HG03460 (cell line): Measurements from ENCODE around the gene GALT.

Source experiments
- ATAC-seq: cut with Tn5 transposase; IDR thresholded peaks from one replicate; pipeline ENCODE4 v1.9.1; 2021; ENCODE audit not compliant: unreplicated experiment

Gene GALT

DNA sequence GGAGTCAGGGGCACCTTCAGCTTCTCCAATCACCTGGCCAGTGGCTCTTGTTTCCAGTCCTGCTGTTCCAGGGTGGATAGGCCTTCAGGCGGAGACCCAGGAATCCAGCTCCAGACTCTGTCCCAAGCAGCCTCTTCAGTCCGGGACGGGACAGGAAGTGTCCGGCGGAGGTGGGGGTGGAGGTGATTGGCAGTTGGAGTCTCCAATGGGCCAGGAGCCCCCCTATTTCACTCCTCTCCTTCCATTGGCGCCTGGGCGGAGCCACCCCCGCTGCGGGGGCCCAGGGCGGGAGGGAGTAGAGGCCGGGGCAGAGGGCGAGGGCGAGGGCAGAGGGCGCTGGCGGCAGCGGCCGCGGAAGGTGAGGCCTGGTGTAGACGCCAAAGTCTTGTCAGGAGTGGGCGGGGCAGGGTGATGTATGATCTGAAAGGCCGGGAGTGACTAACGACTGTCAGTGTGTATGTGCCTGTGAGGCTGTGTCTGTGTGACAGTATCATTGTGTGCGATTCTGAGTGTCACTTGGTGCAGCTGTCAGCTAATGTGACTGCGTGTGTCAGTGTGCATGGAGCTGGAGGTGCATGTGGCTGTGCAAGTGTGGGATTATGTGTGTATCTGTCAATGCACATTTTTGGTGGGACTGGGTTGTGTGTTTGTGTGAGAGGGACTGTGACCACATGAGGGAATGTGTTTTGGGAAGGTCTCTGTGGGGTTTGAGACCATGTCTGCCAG is 5.6 kb downstream of the GALT start, which contains the start of gene IL11RA:
IL11RA (plus strand) TSS at position 310 of the 726 bp plus-strand sequence. CDS start 3,033 bp downstream, outside the sequence.
- no peak for ATAC-seq

- no peak for ATAC-seq
Measured at GRCh38 chr9:34652602-34653000, 6.1 kb downstream of the GALT start.

GRCh38 chr9:34653151-34654072 is 6.9 kb downstream of the GALT start:
- ATAC-seq: no peak

DNA sequence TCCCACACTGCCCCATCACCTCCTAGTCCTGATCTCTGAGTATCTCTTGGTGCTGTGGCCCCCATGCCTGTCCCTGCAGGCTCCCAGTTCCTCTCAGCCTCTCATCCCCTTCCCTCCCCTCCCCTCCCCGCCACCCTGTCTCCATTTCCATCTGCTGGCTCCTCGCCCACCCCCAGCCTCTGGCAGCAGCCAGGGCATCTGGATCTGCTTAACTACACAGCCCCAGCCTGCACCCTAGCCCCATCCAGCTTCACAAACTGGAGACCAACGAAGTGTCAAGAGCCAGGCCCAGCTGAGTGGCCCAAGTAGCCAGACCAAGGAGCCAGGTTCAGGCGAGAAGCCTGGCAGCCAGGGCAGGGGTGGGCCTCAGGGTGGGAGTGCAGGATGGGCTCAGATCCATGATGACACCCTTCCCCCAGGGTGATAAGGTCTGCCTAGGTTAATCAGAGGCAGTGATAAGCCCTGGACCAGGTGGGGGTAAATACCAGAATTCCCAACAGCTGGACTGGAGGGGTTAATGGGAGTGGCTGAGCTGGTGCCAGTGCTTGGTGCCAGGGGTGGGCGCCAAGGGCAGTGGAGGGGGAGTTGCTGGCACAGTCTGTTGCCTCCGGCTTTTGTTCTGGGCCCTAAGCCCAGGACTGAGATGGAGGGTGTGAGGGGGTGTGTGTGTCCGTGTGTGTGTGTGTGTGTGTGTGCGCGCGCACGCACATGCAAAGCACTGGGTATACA is 8.0 kb downstream of the GALT start:
- no peak for ATAC-seq

GRCh38 chr9:34655394-34655793 is 8.9 kb downstream of the GALT start:
- no peak for ATAC-seq

GRCh38 chr9:34656992-34657391 is 10.5 kb downstream of the GALT start:
- no peak for ATAC-seq

GRCh38 chr9:34658461-34658860 is 12.0 kb downstream of the GALT start:
- no peak for ATAC-seq

- no peak for ATAC-seq
Measured at GRCh38 chr9:34659592-34660253, 13.2 kb downstream of the GALT start.

GRCh38 chr9:34662526-34663302 is 16.2 kb downstream of the GALT start, which contains the start of gene CCL27:
CCL27 (minus strand) TSS chr9:34662657; CDS start chr9:34662633, 24 bp downstream.
- no peak for ATAC-seq

GRCh38 chr9:34663303-34663605 is 16.8 kb downstream of the GALT start:
- ATAC-seq: no peak

GRCh38 chr9:34664281-34665066 is 18.0 kb downstream of the GALT start:
- peak; percentile 40 for ATAC-seq

DNA sequence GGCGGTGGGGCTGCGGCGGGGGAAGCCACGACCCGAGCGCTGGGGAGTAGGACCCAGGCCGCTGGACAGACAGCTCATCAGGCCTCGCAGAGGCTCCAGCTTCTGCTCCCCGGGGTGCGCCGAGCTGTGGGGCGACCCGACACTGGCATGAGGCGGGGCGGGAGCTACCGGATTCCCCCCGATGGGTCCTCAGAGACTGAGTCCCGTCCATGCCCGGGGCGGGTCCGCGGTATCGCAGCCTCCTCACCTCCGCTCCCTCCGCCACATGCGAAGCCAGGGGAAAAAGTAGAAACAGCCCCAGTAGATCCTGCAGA is 18.5 kb downstream of the GALT start:
- peak; percentile 3 for ATAC-seq

- ATAC-seq: peak; percentile 66
Measured at GRCh38 chr9:34665381-34666250, 19.1 kb downstream of the GALT start.

GRCh38 chr9:34669809-34670562 is 23.5 kb downstream of the GALT start:
- ATAC-seq: no peak

DNA sequence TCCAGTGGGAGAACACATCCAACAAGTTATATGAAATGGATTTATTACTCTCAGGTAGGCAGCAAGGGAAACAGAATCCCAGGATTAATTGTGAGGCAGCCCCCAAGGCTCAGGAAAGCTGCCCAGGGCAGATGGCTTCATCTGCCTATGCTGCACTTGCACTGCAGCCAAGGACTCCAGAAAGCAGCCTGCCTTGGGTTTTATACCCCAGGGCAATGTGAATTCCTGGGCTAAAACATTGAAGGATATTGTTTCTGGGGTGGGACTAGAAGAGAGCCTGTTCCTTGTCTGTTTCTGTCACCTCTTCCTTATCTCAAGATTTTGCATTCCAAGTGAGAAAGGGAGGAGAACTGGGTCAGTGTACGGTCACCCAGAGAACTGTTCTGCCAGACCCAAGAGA is 24.8 kb downstream of the GALT start:
- no peak for ATAC-seq

- ATAC-seq: no peak
Measured at GRCh38 chr9:34674440-34674839, 28.0 kb downstream of the GALT start.

DNA sequence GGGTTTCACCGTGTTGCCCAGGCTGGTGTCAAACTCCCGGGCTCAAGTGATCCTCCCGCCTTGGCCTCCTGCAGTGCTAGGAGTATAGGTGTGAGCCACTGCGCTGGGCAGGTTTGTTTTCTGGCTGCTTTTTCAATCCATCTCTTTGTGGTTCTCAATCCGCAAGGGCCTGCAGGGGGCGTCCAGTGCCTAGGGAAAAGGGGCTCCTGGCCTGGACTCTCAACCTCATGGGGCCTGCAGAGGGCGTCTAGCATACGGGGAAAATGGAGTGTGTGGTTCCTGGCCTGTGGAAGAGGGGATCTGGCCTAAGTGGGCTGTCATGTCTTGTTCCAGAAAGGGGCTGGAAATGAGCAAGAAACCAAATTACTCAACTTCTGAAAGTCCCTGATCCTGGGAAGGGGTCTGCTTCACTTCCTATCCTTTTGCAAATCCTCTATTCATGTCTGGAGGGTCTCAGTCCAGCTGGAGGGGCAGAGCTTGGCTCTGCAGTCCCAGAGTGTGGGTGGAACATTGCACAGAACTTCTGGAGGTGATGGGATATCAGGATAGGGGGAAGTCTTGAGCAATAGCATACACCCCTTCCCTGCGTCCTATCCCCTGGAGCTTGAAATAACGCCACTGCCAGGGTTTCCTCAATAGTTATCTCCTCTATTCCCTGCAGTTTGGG is 28.7 kb downstream of the GALT start:
- no peak for ATAC-seq
